Esophagus muscularis mucosa (tissue), 4 donors: ENCODE measurements around the gene C16orf95.

Experiments
- EP300 ChIP-seq: sonication (generic); formaldehyde crosslinking; IDR thresholded peaks from one replicate; pipeline ENCODE4 v1.6.1; 2017; ENCODE audit warnings: antibody characterized with exemption
- POLR2A ChIP-seq: fragments of 450-650 bp; IDR thresholded peaks from one replicate; pipeline ENCODE4 v1.6.1; 2017; ENCODE audit warnings: antibody characterized with exemption, moderate library complexity, mild to moderate bottlenecking, low read depth
- POLR2AphosphoS5 ChIP-seq, 2 donors: sonication (generic); formaldehyde crosslinking; IDR thresholded peaks; one replicate each; pipeline ENCODE4 v1.6.1; 2017; ENCODE audit warnings: antibody characterized with exemption in 2 of 2
- TF ChIP-seq, protein P1 (sequence below), 3 experiments: fragments of 200-600 bp in 2 of 3; fragments of 450-650 bp in 1 of 3; sonication (generic) in 2 of 3; IDR thresholded peaks; one replicate each; pipeline ENCODE4 v1.5.1; 2017 to 2019; ENCODE audit warnings: antibody characterized with exemption in 3 of 3, mild to moderate bottlenecking in 2 of 3, moderate library complexity in 1 of 3

- TF ChIP-seq, protein P1, sequence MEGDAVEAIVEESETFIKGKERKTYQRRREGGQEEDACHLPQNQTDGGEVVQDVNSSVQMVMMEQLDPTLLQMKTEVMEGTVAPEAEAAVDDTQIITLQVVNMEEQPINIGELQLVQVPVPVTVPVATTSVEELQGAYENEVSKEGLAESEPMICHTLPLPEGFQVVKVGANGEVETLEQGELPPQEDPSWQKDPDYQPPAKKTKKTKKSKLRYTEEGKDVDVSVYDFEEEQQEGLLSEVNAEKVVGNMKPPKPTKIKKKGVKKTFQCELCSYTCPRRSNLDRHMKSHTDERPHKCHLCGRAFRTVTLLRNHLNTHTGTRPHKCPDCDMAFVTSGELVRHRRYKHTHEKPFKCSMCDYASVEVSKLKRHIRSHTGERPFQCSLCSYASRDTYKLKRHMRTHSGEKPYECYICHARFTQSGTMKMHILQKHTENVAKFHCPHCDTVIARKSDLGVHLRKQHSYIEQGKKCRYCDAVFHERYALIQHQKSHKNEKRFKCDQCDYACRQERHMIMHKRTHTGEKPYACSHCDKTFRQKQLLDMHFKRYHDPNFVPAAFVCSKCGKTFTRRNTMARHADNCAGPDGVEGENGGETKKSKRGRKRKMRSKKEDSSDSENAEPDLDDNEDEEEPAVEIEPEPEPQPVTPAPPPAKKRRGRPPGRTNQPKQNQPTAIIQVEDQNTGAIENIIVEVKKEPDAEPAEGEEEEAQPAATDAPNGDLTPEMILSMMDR (IDR thresholded peaks at IDR 0.05) = no peak
- TF ChIP-seq EP300 (no peak), POLR2A (no peak), POLR2AphosphoS5 (IDR thresholded peaks at IDR 0.05) (no peak)
Measured at GRCh38 chr16:87284183-87284582, 33.0 kb downstream of the C16orf95 start.
